SK-N-MC (cell line): ENCODE results near the gene DHX57.

Source experiments
- EZH2 ChIP-seq: fragments of 200-600 bp; sonication (generic); IDR thresholded peaks from one replicate; pipeline ENCODE4 v1.6.1; 2017; ENCODE audit warnings: antibody characterized with exemption
- FOXP2 ChIP-seq: optimal IDR thresholded peaks from 2 replicates; pipeline ENCODE3; 2011; ENCODE audit warnings: mild to moderate bottlenecking, moderate library complexity; ENCODE audit not compliant: insufficient read depth; ENCODE audit errors: extremely low read length, control extremely low read depth
- POLR2AphosphoS5 ChIP-seq: IDR thresholded peaks from 2 replicates; pipeline ENCODE4 v1.6.1; 2012; ENCODE audit warnings: mild to moderate bottlenecking, low read depth, low read length, borderline replicate concordance

DNA sequence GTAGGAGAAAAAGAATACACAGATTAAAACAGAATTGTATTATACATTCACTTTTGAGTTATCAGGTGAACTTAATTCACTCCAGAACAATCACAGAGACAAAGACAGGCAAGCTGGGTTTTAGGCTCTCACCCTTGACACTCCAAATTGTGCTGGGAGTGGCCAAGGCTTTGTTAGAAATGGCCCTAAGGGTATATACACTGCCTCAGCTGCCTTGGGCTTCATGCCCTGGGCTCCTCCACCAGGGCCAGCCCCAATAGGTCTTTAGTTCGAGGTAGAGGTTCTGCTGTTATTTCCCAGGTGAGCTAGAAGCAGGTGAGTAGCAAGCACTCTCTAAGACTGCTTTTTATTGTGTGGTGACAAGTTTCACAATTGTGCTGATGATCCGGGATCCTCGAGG is 77.8 kb downstream of the DHX57 start:
- TF ChIP-seq EZH2 (no peak), POLR2AphosphoS5 (no peak), FOXP2 (no peak)
